NCI-H128 (cell line): ENCODE measurements around the gene S100A8.

Source experiments
- DNase-seq: peaks from one replicate; lab custom pipeline; 2025; ENCODE audit not compliant: unreplicated experiment; lab: John Stamatoyannopoulos, UW

The S100A8 gene

GRCh38 chr1:153364156-153364555, 26.7 kb downstream of the S100A8 start:
- DNase-seq: no peak

GRCh38 chr1:153363641-153364040, 27.2 kb downstream of the S100A8 start:
- DNase-seq: no peak

GRCh38 chr1:153362187-153362775, 28.6 kb downstream of the S100A8 start:
- no peak for DNase-seq

- no peak for DNase-seq
Measured at GRCh38 chr1:153361480-153362109, 29.3 kb downstream of the S100A8 start.

GRCh38 chr1:153360592-153361479, 30.0 kb downstream of the S100A8 start:
- DNase-seq: no peak

GRCh38 chr1:153360190-153360589, 30.7 kb downstream of the S100A8 start:
- DNase-seq: no peak

GRCh38 chr1:153359241-153359640, 31.6 kb downstream of the S100A8 start:
- DNase-seq: no peak

GRCh38 chr1:153358691-153358975, 32.2 kb downstream of the S100A8 start:
- no peak for DNase-seq

GRCh38 chr1:153357853-153358690, 32.8 kb downstream of the S100A8 start, which contains the start of gene S100A9:
Gene S100A9 (plus strand): TSS chr1:153357854. CDS start chr1:153358284, 430 bp downstream.
- no peak for DNase-seq

- DNase-seq: no peak
Measured at GRCh38 chr1:153357076-153357852, 33.6 kb downstream of the S100A8 start.

GRCh38 chr1:153356392-153357075, 34.3 kb downstream of the S100A8 start:
- DNase-seq: no peak

GRCh38 chr1:153355445-153356071, 35.3 kb downstream of the S100A8 start:
- DNase-seq: peak; percentile 34

GRCh38 chr1:153354515-153355193, 36.2 kb downstream of the S100A8 start:
- no peak for DNase-seq

GRCh38 chr1:153353226-153353947, 37.5 kb downstream of the S100A8 start:
- DNase-seq: no peak

- peak; percentile 53 for DNase-seq
Measured at GRCh38 chr1:153352523-153352922, 38.4 kb downstream of the S100A8 start.

GRCh38 chr1:153350321-153350957, 40.4 kb downstream of the S100A8 start:
- no peak for DNase-seq
